Stimulated activated CD8-positive, alpha-beta memory T cell treated with anti-CD3 and anti-CD28 coated beads, Interleukin-4, amount 100 ng/mL, for 1 hour (primary cell): ENCODE data around the gene SLC37A4.
A peak's percentile ranks its signal among the peaks of the same experiment; 100 is the strongest.
"Not testable (repeated sequence)": the region's sequence is repeated elsewhere in the genome, so short reads cannot be mapped to it uniquely, and the experiment has no call there.

Experiments used
- DNase-seq, 2 donors: peaks; one replicate each; pipeline ENCODE4 v3.0.0-alpha.2; 2020; ENCODE audit warnings: low read depth in 2 of 2, low spot score in 1 of 2

SLC37A4 gene

GRCh38 chr11:119030329-119031047 is at the start of gene SLC37A4:
SLC37A4 (minus strand) TSS chr11:119030877.
- peak; percentile 98 to 99 for DNase-seq

GRCh38 chr11:119078675-119079420 is 48.2 kb upstream of the SLC37A4 start:
- no peak for DNase-seq

- no peak for DNase-seq
Measured at GRCh38 chr11:119077839-119078238, 47.2 kb upstream of the SLC37A4 start.

- DNase-seq: peak; percentile 95 to 96
Measured at GRCh38 chr11:119067371-119068222, 36.9 kb upstream of the SLC37A4 start, which contains the start of gene VPS11. VPS11 (plus strand) TSS chr11:119067818; CDS start chr11:119067824, 6 bp downstream.

- no peak for DNase-seq
Measured at GRCh38 chr11:119065369-119065768, 34.7 kb upstream of the SLC37A4 start.

GRCh38 chr11:119062779-119063178 is 32.1 kb upstream of the SLC37A4 start:
- no peak for DNase-seq

GRCh38 chr11:119061256-119061655 is 30.6 kb upstream of the SLC37A4 start:
- no peak for DNase-seq

GRCh38 chr11:119059128-119059527 is 28.5 kb upstream of the SLC37A4 start:
- DNase-seq: not testable (repeated sequence)

- DNase-seq: peak; percentile 96 to 98
Measured at GRCh38 chr11:119057000-119057769, 26.5 kb upstream of the SLC37A4 start, which contains the start of gene HYOU1. HYOU1 (minus strand) TSS chr11:119057205; CDS start chr11:119056160, 1,045 bp downstream.

- no peak for DNase-seq
Measured at GRCh38 chr11:119056421-119056999, 25.8 kb upstream of the SLC37A4 start.

- DNase-seq: no peak
Measured at GRCh38 chr11:119055901-119056300, 25.2 kb upstream of the SLC37A4 start.

GRCh38 chr11:119054418-119054817 is 23.7 kb upstream of the SLC37A4 start:
- DNase-seq: no peak

GRCh38 chr11:119052163-119052814 is 21.6 kb upstream of the SLC37A4 start:
- DNase-seq: no peak

- no peak for DNase-seq
Measured at GRCh38 chr11:119051440-119052162, 20.9 kb upstream of the SLC37A4 start.

- DNase-seq: no peak
Measured at GRCh38 chr11:119049081-119049480, 18.4 kb upstream of the SLC37A4 start.

GRCh38 chr11:119048644-119049043 is 18.0 kb upstream of the SLC37A4 start:
- no peak for DNase-seq

GRCh38 chr11:119047205-119047604 is 16.5 kb upstream of the SLC37A4 start:
- no peak for DNase-seq

- no peak for DNase-seq
Measured at GRCh38 chr11:119046489-119046888, 15.8 kb upstream of the SLC37A4 start.

GRCh38 chr11:119044708-119045107 is 14.0 kb upstream of the SLC37A4 start:
- DNase-seq: no peak
